Measurements from ENCODE around the gene TPK1.

GRCh38 chr7:144691240-144691639, 144.6 kb downstream of the TPK1 start:
- TF ChIP-seq CTCF (IDR thresholded peaks at IDR 0.05): no peak
- no peak for TF ChIP-seq EZH2phosphoT487 (IDR thresholded peaks at IDR 0.05)

All from neural progenitor cell (in vitro differentiated cells).